Trophoblast cell (in vitro differentiated cells and primary cell): Measurements from ENCODE around the gene OBI1.

Experiments used
- DNase-seq, 2 donors: peaks; one replicate each; pipeline ENCODE4 v3.0.0-alpha.2; 2016
- H2AFZ ChIP-seq: 2 replicates; pipeline ENCODE4 v1.6.1; 2013; ENCODE audit warnings: low read length, moderate library complexity, mild to moderate bottlenecking; ENCODE audit not compliant: insufficient read depth, poor library complexity
- H2AK5ac ChIP-seq: 2 replicates; pipeline ENCODE4 v1.6.1; 2013; ENCODE audit warnings: mild to moderate bottlenecking, low read length
- H2BK120ac ChIP-seq: 2 replicates; pipeline ENCODE4 v1.6.1; 2013; ENCODE audit warnings: low read length, mild to moderate bottlenecking, moderate library complexity; ENCODE audit not compliant: insufficient read depth, poor library complexity
- H2BK12ac ChIP-seq: 2 replicates; pipeline ENCODE4 v1.6.1; 2013; ENCODE audit warnings: mild to moderate bottlenecking, low read length, moderate library complexity
- H2BK5ac ChIP-seq: 2 replicates; pipeline ENCODE4 v1.6.1; 2013; ENCODE audit warnings: low read length, low read depth, moderate library complexity, mild to moderate bottlenecking; ENCODE audit not compliant: poor library complexity
- H3K14ac ChIP-seq: 2 replicates; pipeline ENCODE4 v1.6.1; 2013; ENCODE audit warnings: mild to moderate bottlenecking, low read length
- H3K18ac ChIP-seq: 2 replicates; pipeline ENCODE4 v1.6.1; 2013; ENCODE audit warnings: mild to moderate bottlenecking, low read length
- H3K23ac ChIP-seq: 2 replicates; pipeline ENCODE4 v1.6.1; 2013; ENCODE audit warnings: low read length
- H3K27ac ChIP-seq: 2 replicates; pipeline ENCODE4 v1.5.1; 2013; ENCODE audit warnings: low read depth, mild to moderate bottlenecking, inconsistent platforms, low read length, moderate library complexity
- H3K27me3 ChIP-seq: 2 replicates; pipeline ENCODE4 v1.6.1; 2013; ENCODE audit warnings: inconsistent platforms, mild to moderate bottlenecking, low read length, moderate library complexity; ENCODE audit not compliant: insufficient read depth
- H3K36me3 ChIP-seq, 2 experiments: 1 replicate in 1 of 2; 2 replicates in 1 of 2; pipeline ENCODE4 v1.6.1; 2013; ENCODE audit warnings: low read length in 2 of 2, mild to moderate bottlenecking in 2 of 2, moderate library complexity in 1 of 2; ENCODE audit not compliant: insufficient read depth in 2 of 2, control insufficient read depth in 1 of 2
- H3K4ac ChIP-seq: 2 replicates; pipeline ENCODE4 v1.6.1; 2013; ENCODE audit warnings: low read depth, mild to moderate bottlenecking, low read length, moderate library complexity
- H3K4me1 ChIP-seq, 2 experiments: 1 replicate in 1 of 2; 2 replicates in 1 of 2; pipeline ENCODE4 v1.6.1; 2013; ENCODE audit warnings: low read length in 2 of 2, mild to moderate bottlenecking in 2 of 2, moderate library complexity in 1 of 2; ENCODE audit not compliant: insufficient read depth in 2 of 2, control insufficient read depth in 1 of 2
- H3K4me2 ChIP-seq: 2 replicates; pipeline ENCODE4 v1.6.1; 2013; ENCODE audit warnings: inconsistent platforms, mild to moderate bottlenecking, low read length, moderate library complexity
- H3K4me3 ChIP-seq: 2 replicates; pipeline ENCODE4 v1.5.1; 2013; ENCODE audit warnings: mild to moderate bottlenecking, low read depth, low read length, inconsistent platforms
- H3K79me1 ChIP-seq: one replicate; pipeline ENCODE4 v1.6.1; 2013; ENCODE audit warnings: low read length
- H3K79me2 ChIP-seq: 2 replicates; pipeline ENCODE4 v1.6.1; 2013; ENCODE audit warnings: low read length, mild to moderate bottlenecking; ENCODE audit not compliant: control insufficient read depth, insufficient read depth, poor library complexity
- H3K9ac ChIP-seq: 2 replicates; pipeline ENCODE4 v1.6.1; 2013; ENCODE audit warnings: mild to moderate bottlenecking, low read length
- H3K9me3 ChIP-seq: 2 replicates; pipeline ENCODE4 v1.6.1; 2013; ENCODE audit warnings: low read depth, mild to moderate bottlenecking, control low read depth, inconsistent platforms, low read length; ENCODE audit not compliant: insufficient read depth
- H4K12ac ChIP-seq: 2 replicates; pipeline ENCODE4 v1.6.1; 2013; ENCODE audit warnings: low read depth, mild to moderate bottlenecking, low read length, moderate library complexity
- H4K8ac ChIP-seq: 2 replicates; pipeline ENCODE4 v1.6.1; 2013; ENCODE audit warnings: low read depth, mild to moderate bottlenecking, low read length, moderate library complexity
- H4K91ac ChIP-seq: one replicate; pipeline ENCODE4 v1.6.1; 2013; ENCODE audit warnings: low read depth, mild to moderate bottlenecking, low read length, moderate library complexity
- WGBS: extraction: QIAGEN DNeasy Blood & Tissue Kit; methylation state at CpG from one replicate; pipeline ENCODE4 v1.1.7; 2013; ENCODE audit warnings: missing lambda C conversion rate; ENCODE audit not compliant: insufficient read length, insufficient coverage; ENCODE audit errors: extremely low coverage; 5-methylcytosine and 5-hydroxymethylcytosine counted together

The OBI1 gene

GRCh38 chr13:78569029-78569428, 89.9 kb downstream of the OBI1 start:
- Histone ChIP-seq H3K79me1 (no peaks in the 10 kb centered on the region), H3K27ac (no peak overlapping the region), H3K27me3 (no peaks in the 10 kb centered on the region), H2BK5ac (no peak overlapping the region), H3K4me1 (no peaks in the 10 kb centered on the region), H2BK12ac (no peak overlapping the region), H3K14ac (no peak overlapping the region), H4K91ac (no peak overlapping the region), H3K23ac (no peak overlapping the region), H2BK120ac (no peak overlapping the region), H3K18ac (no peak overlapping the region), H4K8ac (no peak overlapping the region), H3K4me3 (no peak overlapping the region), H3K9ac (no peak overlapping the region), H3K4ac (no peak overlapping the region), H3K36me3 (no peaks in the 10 kb centered on the region), H3K4me2 (no peak overlapping the region), H3K9me3 (no peaks in the 10 kb centered on the region), H4K12ac (no peak overlapping the region), H2AK5ac (no peak overlapping the region), H2AFZ (no peak overlapping the region), H3K79me2 (no peaks in the 10 kb centered on the region)
- DNase-seq, result no peak
- no CpG with 5 or more reads among the region's 1 CpG for WGBS

GRCh38 chr13:78566631-78567030, 92.3 kb downstream of the OBI1 start:
- Histone ChIP-seq H3K27me3 (no peaks in the 10 kb centered on the region), H3K27ac (no peak overlapping the region), H3K79me1 (no peaks in the 10 kb centered on the region), H3K14ac (no peak overlapping the region), H2AFZ (no peak overlapping the region), H3K4me3 (no peak overlapping the region), H4K91ac (no peak overlapping the region), H4K8ac (no peak overlapping the region), H3K79me2 (no peaks in the 10 kb centered on the region), H3K23ac (no peak overlapping the region), H3K9me3 (no peaks in the 10 kb centered on the region), H3K18ac (no peak overlapping the region), H2AK5ac (no peak overlapping the region), H3K4ac (no peak overlapping the region), H3K36me3 (no peaks in the 10 kb centered on the region), H4K12ac (no peak overlapping the region), H3K4me2 (no peak overlapping the region), H2BK12ac (no peak overlapping the region), H2BK5ac (no peak overlapping the region), H3K9ac (no peak overlapping the region), H2BK120ac (no peak overlapping the region), H3K4me1 (no peaks in the 10 kb centered on the region)
- no CpG with 5 or more reads among the region's 5 CpGs for WGBS
- DNase-seq, result no peak
